Neural progenitor cell (in vitro differentiated cells): ENCODE measurements around the gene CNNM3.

Experiments
- EZH2 ChIP-seq: fragments of 200-600 bp; sonication (generic); IDR thresholded peaks from 2 replicates; pipeline ENCODE4 v1.6.1; 2017; ENCODE audit warnings: antibody characterized with exemption, mild to moderate bottlenecking, moderate library complexity
- EZH2phosphoT487 ChIP-seq: fragments of 200-600 bp; sonication (generic); IDR thresholded peaks from 2 replicates; pipeline ENCODE4 v1.6.1; 2017; ENCODE audit warnings: antibody characterized with exemption
- TF ChIP-seq, protein P1 (sequence below): fragments of 200-600 bp; sonication (generic); IDR thresholded peaks from 2 replicates; pipeline ENCODE4 v1.5.1; 2017; ENCODE audit warnings: antibody characterized with exemption, mild to moderate bottlenecking

DNA sequence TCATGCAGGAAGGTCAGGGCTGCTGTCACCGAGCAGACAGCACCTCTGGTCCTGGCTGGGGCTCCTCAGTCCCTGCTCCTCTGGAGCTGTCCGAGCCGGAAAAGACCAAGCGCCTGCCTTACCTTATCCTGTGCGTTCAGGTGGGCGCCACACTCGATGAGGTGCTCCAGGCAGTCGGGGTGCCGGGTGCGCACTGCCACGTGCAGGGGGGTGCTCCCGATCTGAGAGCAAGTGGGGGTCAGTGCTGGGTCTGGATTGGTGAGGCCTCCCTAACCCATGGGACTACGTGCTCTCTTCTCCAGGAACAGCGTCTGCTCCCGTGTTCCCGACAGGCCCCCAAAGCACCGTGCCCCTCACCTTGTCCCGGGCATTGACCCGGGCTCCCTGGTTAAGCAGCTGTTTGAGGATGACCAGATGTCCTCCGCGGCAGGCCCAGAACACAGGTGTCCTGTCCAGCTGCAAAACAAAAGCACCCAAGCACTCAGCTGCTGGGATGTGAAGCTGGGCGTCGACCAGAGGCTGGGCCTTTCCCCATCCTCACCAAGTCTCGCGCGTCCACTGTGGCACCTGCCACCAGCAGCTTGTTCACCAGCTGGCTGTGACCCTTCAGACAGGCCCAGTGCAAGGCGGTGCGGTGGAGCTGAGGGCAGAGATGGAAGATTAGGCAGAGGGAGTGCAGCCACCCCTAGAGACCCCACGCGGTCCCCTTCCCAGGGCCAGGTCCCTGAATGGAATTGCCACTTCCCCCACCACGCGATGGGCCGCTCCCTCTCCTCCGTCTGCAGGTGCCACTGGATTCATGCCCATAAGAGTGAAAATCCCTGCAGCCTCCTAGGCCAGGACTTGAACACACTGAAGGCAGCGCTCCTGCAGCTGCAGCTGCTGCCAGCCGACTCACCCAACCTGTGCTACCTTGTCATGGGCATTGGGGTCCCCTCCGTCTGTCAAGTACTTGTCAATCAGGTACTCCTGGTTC, 24.1 kb downstream of the CNNM3 start:
- TF ChIP-seq, protein P1, sequence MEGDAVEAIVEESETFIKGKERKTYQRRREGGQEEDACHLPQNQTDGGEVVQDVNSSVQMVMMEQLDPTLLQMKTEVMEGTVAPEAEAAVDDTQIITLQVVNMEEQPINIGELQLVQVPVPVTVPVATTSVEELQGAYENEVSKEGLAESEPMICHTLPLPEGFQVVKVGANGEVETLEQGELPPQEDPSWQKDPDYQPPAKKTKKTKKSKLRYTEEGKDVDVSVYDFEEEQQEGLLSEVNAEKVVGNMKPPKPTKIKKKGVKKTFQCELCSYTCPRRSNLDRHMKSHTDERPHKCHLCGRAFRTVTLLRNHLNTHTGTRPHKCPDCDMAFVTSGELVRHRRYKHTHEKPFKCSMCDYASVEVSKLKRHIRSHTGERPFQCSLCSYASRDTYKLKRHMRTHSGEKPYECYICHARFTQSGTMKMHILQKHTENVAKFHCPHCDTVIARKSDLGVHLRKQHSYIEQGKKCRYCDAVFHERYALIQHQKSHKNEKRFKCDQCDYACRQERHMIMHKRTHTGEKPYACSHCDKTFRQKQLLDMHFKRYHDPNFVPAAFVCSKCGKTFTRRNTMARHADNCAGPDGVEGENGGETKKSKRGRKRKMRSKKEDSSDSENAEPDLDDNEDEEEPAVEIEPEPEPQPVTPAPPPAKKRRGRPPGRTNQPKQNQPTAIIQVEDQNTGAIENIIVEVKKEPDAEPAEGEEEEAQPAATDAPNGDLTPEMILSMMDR = no peak
- TF ChIP-seq EZH2 (no peak), EZH2phosphoT487 (no peak)
